K562 (cell line): ENCODE data around the gene AGPAT3. TPM values are rescaled to one million over a fixed set of nuclear protein-coding genes. Genes with fewer than 3 reads are reported as not detected.

Experiments used
- ATAC-seq: fragments of 200-7000 bp; cut with Tn5 transposase; 3 replicates; pipeline ENCODE4 v1.9.1; 2020; ENCODE audit warnings: moderate library complexity
- BruUV-seq: library from RNA; stranded (reverse); fragments of 400-500 nt; replicated peaks from 2 replicates; lab custom pipeline; 2021; lab: Mats Ljungman, UMichigan
- CTCF ChIA-PET: fragments of 300-600 bp; formaldehyde crosslinking; extraction: SDS; loops from one replicate; lab custom pipeline; 2021; ENCODE audit warnings: low intra/inter-chr PET ratio; lab: Yijun Ruan, JAX
- POLR2A ChIA-PET: fragments of 300-600, 350-650 bp; sonication (Branson Sonifier 250); formaldehyde crosslinking; extraction: SDS; loops from one replicate; lab custom pipeline; 2021; ENCODE audit warnings: antibody characterized with exemption, inconsistent platforms; lab: Yijun Ruan, JAX
- DNase-seq, 4 experiments: peaks; one replicate each; pipeline versions ENCODE4 v3.0.0 to v3.0.0-alpha.2; 2011 to 2018; ENCODE audit warnings: low spot score in 3 of 4, mixed read lengths in 3 of 4; ENCODE audit errors: extremely low read depth in 1 of 4
- FAIRE-seq: peaks from 2 replicates; lab custom pipeline; 2011; peaks lifted over from hg19 to GRCh38; lab: Jason Lieb, UNC
- H2AFZ ChIP-seq: 2 replicates; pipeline ENCODE4 v1.6.0; 2011; ENCODE audit warnings: low read depth, low read length, control low read depth, inconsistent platforms
- H3K27ac ChIP-seq: fragments of 200-600 bp; 3 replicates; pipeline ENCODE4 v1.8.0; 2011; ENCODE audit warnings: low read depth, mild to moderate bottlenecking, control low read depth, inconsistent platforms, low read length, moderate library complexity, mixed read lengths; ENCODE audit errors: extremely low read depth
- H3K27me3 ChIP-seq, 2 experiments: fragments of 300-600 bp in 1 of 2; 2 replicates in 1 of 2; 3 replicates in 1 of 2; pipeline versions ENCODE4 v1.6.0 to v1.8.0; 2011; ENCODE audit warnings: inconsistent platforms in 2 of 2, low read length in 2 of 2, mild to moderate bottlenecking in 1 of 2, mixed read lengths in 1 of 2, moderate library complexity in 1 of 2; ENCODE audit not compliant: control insufficient read depth in 2 of 2, insufficient read depth in 2 of 2
- H3K36me3 ChIP-seq: fragments of 300-600 bp; 3 replicates; pipeline ENCODE4 v1.8.0; 2011; ENCODE audit warnings: mild to moderate bottlenecking, low read length, inconsistent platforms; ENCODE audit not compliant: control insufficient read depth, insufficient read depth
- H3K4me1 ChIP-seq, 2 experiments: fragments of 200-600 bp in 1 of 2; replicated peaks in 1 of 2; 2 replicates in 1 of 2; 3 replicates in 1 of 2; pipeline versions ENCODE4 v1.5.1 to v1.8.0; 2011; ENCODE audit warnings: inconsistent platforms in 2 of 2, low read length in 2 of 2, mild to moderate bottlenecking in 1 of 2, mixed read lengths in 1 of 2, moderate library complexity in 1 of 2; ENCODE audit not compliant: control insufficient read depth in 2 of 2, insufficient read depth in 2 of 2
- H3K4me2 ChIP-seq: 2 replicates; pipeline ENCODE4 v1.6.1; 2011; ENCODE audit warnings: low read length, control low read depth, inconsistent platforms, mixed read lengths; ENCODE audit not compliant: insufficient read depth
- H3K4me3 ChIP-seq: fragments of 200-600 bp; sonication (generic), shearing (Covaris generic); 2 replicates; pipeline ENCODE4 v1.5.1; 2016; ENCODE audit warnings: control low read depth, inconsistent platforms
- H3K79me2 ChIP-seq: fragments of 200-600 bp; 3 replicates; pipeline ENCODE4 v1.8.0; 2011; ENCODE audit warnings: low read length, inconsistent platforms; ENCODE audit not compliant: control insufficient read depth, insufficient read depth
- H3K9ac ChIP-seq, 2 experiments: 2 replicates each; pipeline versions ENCODE4 v1.6.0 to v1.6.1; 2011; ENCODE audit warnings: low read depth in 2 of 2, low read length in 2 of 2, control low read depth in 1 of 2, inconsistent platforms in 1 of 2, mild to moderate bottlenecking in 1 of 2, mixed read lengths in 1 of 2; ENCODE audit not compliant: insufficient read depth in 1 of 2
- H3K9me1 ChIP-seq: one replicate; pipeline ENCODE4 v1.6.0; 2011; ENCODE audit warnings: inconsistent platforms, mild to moderate bottlenecking, low read length, moderate library complexity; ENCODE audit not compliant: control insufficient read depth, insufficient read depth
- H3K9me3 ChIP-seq: replicated peaks from 2 replicates; pipeline ENCODE4 v1.5.1; 2011; ENCODE audit warnings: low read depth, low read length, inconsistent platforms; ENCODE audit not compliant: control insufficient read depth, insufficient read depth
- H4K20me1 ChIP-seq: replicated peaks from 2 replicates; pipeline ENCODE4 v1.6.1; 2011; ENCODE audit warnings: low read length, inconsistent platforms, mixed read lengths; ENCODE audit not compliant: control insufficient read depth, insufficient read depth
- ZNF124 ChIP-seq: sonication (generic); formaldehyde crosslinking; IDR thresholded peaks from 2 replicates; pipeline ENCODE4 v1.8.1; 2022; ENCODE audit warnings: missing genetic modification reagents
- WGBS: fragments of 100-300 bp; shearing (Covaris generic); methylation state at CpG from one replicate; pipeline ENCODE4 v1.1.6; 2016; ENCODE audit warnings: low coverage, mixed read lengths; ENCODE audit not compliant: insufficient coverage; ENCODE audit errors: missing lambda C conversion rate; 5-methylcytosine and 5-hydroxymethylcytosine counted together
- in situ Hi-C: fragments of 300-500 bp; cut with MboI; formaldehyde crosslinking; loops from 4 replicates; pipeline ENCODE4 v1.15.0; 2018; ENCODE audit warnings: inconsistent platforms, mixed read lengths
- intact Hi-C: fragments of 100-400 bp; cut with micrococcal nuclease; formaldehyde crosslinking; loops from 2 replicates; pipeline ENCODE4 v1.14.2; 2022
- polyA plus RNA-seq, 8 experiments: library from polyadenylated mRNA; depleted of rRNA in 4 of 8; stranded (reverse) in 5 of 8; unstranded in 3 of 8; fragments of >200 nt; fragmentation: Nextera tagmentation in 2 of 8; fragmentation: Illumina TruSeq in 1 of 8; extraction: Ambion mirVana in 2 of 8; extraction: Trizol in 1 of 8; gene quantifications; 2 replicates each; pipeline versions ENCODE4 v1.2.1 to v1.2.3, GENCODE V29; 2011 to 2014; ENCODE audit warnings: inconsistent platforms in 1 of 8, missing spikeins in 1 of 8
- total RNA-seq, 7 experiments: library from RNA; depleted of rRNA in 6 of 7; stranded (reverse); fragments of >200 nt in 6 of 7; fragmentation: Illumina TruSeq in 2 of 7; extraction: Trizol in 2 of 7; gene quantifications; 2 replicates each; pipeline versions ENCODE4 v1.2.1 to v1.2.3, GENCODE V29; 2011 to 2021; ENCODE audit warnings: low replicate concordance in 1 of 7
- TF ChIP-seq, protein P1 (sequence below): IDR thresholded peaks from 2 replicates; pipeline ENCODE4 v1.6.1; 2011; ENCODE audit warnings: borderline replicate concordance, low read depth, mild to moderate bottlenecking, moderate library complexity, low read length; ENCODE audit not compliant: insufficient read depth, poor library complexity, severe bottlenecking
- TF ChIP-seq, protein P2 (sequence below): fragments of 450-650 bp; IDR thresholded peaks from one replicate; pipeline ENCODE4 v1.6.1; 2018; ENCODE audit warnings: mild to moderate bottlenecking, moderate library complexity; ENCODE audit not compliant: partially characterized antibody
- TF ChIP-seq, protein P3 (sequence below): sonication (generic); formaldehyde crosslinking; IDR thresholded peaks from 2 replicates; pipeline ENCODE4 v1.8.0; 2023; ENCODE audit warnings: mild to moderate bottlenecking, missing genetic modification reagents

AGPAT3 gene
- total and polyA plus RNA-seq, 9 of the 15 experiments (the other 6 are each of a cell fraction or from before 2014, with no cell fraction given): 1.5 to 88.4 (median 35.7) TPM

DNA sequence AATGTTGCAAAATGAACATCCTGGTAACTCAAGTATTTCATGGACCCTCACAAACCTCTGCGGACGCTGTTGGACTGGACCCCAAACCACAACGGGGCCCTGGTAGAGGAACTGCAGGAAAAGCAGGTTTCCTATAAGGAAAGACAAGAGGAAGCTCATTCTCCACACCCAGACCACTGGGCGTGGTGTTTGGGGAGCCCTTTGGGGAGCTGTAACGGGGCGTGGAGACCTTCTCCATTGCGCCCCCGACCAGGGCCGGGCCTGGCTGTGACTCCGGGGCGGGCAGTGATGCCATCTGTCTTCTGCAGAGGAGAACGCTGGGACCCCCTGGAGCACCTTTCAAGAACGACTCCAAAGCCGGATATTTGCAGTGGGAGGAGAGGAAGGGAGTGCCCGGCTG is 30.0 kb upstream of the AGPAT3 start:
- H4K20me1 ChIP-seq: no peaks in the 10 kb centered on the region
- POLR2A ChIA-PET: interaction anchor here (0.8 to 2.1 kb wide), 4 partner anchors 9 to 138 kb away, joined by 3 to 7 read pairs (median 4); no protein-coding TSS in a partner anchor
- ATAC-seq: no peak
- intact Hi-C loops: no loop called here
- TF ChIP-seq ZNF124 (CRISPR knock-in tag): no peak
- TF ChIP-seq, protein P1, sequence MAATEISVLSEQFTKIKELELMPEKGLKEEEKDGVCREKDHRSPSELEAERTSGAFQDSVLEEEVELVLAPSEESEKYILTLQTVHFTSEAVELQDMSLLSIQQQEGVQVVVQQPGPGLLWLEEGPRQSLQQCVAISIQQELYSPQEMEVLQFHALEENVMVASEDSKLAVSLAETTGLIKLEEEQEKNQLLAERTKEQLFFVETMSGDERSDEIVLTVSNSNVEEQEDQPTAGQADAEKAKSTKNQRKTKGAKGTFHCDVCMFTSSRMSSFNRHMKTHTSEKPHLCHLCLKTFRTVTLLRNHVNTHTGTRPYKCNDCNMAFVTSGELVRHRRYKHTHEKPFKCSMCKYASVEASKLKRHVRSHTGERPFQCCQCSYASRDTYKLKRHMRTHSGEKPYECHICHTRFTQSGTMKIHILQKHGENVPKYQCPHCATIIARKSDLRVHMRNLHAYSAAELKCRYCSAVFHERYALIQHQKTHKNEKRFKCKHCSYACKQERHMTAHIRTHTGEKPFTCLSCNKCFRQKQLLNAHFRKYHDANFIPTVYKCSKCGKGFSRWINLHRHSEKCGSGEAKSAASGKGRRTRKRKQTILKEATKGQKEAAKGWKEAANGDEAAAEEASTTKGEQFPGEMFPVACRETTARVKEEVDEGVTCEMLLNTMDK: no peak
- CTCF ChIA-PET: no interaction called here
- H3K27ac ChIP-seq: no peak overlapping the region
- H3K9me3 ChIP-seq: no peaks in the 10 kb centered on the region
- peak in 1 of 4 experiments; percentile 6 for DNase-seq
- no peak overlapping the region for H2AFZ ChIP-seq
- no peak overlapping the region for H3K4me2 ChIP-seq
- H3K9me1 ChIP-seq: no peaks in the 10 kb centered on the region
- in situ Hi-C loops: no loop called here
- no peaks in the 10 kb centered on the region for H3K79me2 ChIP-seq
- H3K36me3 ChIP-seq: no peaks in the 10 kb centered on the region
- H3K9ac ChIP-seq: no peak overlapping the region
- FAIRE-seq: no peak
- no TSS peak for BruUV-seq
- 34% methylated on average over 15 of the region's 15 CpGs for WGBS
- peaks cover 4 to 41% of the 10 kb centered on the region in 2 experiments; a peak in 3 of 5 replicates for H3K4me1 ChIP-seq
- no peaks in the 10 kb centered on the region for H3K27me3 ChIP-seq
- H3K4me3 ChIP-seq: no peak overlapping the region

DNA sequence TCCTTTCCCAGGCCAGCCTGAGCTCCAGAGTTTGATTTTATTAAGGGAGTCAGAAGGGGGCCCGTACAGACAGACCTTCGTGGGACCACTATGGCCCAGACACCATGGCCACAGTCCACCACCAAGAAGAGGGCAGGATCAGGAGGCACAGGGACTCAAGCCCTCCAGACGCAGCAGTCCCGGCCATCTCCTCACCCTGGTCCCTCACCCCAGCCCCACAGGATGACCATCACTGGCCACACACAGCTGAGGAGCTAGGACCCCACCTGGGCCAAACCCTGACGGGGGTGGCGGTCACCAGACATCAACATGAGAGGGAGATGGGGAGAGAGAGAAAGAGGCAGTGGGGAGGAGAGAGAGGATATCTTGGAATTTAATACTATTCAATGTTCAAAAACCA is 29.2 kb upstream of the AGPAT3 start:
- H3K9me3 ChIP-seq: no peaks in the 10 kb centered on the region
- H3K9ac ChIP-seq: no peak overlapping the region
- H3K27ac ChIP-seq: no peak overlapping the region
- no TSS peak for BruUV-seq
- no peak for DNase-seq
- H3K4me2 ChIP-seq: no peak overlapping the region
- H3K27me3 ChIP-seq: no peaks in the 10 kb centered on the region
- H3K36me3 ChIP-seq: no peaks in the 10 kb centered on the region
- intact Hi-C loops (no loop called here), in situ Hi-C loops (no loop called here)
- 27% methylated on average over 5 of the region's 6 CpGs for WGBS
- no peak for FAIRE-seq
- no peak overlapping the region for H2AFZ ChIP-seq
- no peaks in the 10 kb centered on the region for H4K20me1 ChIP-seq
- ChIA-PET POLR2A (interaction anchor here (0.6 to 2.1 kb wide), 4 partner anchors 12 to 46 kb away, joined by 3 to 9 read pairs (median 3); no protein-coding TSS in a partner anchor), CTCF (no interaction called here)
- peaks cover 4 to 36% of the 10 kb centered on the region in 2 experiments; a peak in 3 of 5 replicates for H3K4me1 ChIP-seq
- H3K4me3 ChIP-seq: no peak overlapping the region
- ATAC-seq: no peak; the same call in 2 of the 3 replicates
- H3K9me1 ChIP-seq: no peaks in the 10 kb centered on the region
- H3K79me2 ChIP-seq: no peaks in the 10 kb centered on the region
- TF ChIP-seq, protein P2, sequence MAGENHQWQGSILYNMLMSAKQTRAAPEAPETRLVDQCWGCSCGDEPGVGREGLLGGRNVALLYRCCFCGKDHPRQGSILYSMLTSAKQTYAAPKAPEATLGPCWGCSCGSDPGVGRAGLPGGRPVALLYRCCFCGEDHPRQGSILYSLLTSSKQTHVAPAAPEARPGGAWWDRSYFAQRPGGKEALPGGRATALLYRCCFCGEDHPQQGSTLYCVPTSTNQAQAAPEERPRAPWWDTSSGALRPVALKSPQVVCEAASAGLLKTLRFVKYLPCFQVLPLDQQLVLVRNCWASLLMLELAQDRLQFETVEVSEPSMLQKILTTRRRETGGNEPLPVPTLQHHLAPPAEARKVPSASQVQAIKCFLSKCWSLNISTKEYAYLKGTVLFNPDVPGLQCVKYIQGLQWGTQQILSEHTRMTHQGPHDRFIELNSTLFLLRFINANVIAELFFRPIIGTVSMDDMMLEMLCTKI: no peak
- TF ChIP-seq, protein P3, sequence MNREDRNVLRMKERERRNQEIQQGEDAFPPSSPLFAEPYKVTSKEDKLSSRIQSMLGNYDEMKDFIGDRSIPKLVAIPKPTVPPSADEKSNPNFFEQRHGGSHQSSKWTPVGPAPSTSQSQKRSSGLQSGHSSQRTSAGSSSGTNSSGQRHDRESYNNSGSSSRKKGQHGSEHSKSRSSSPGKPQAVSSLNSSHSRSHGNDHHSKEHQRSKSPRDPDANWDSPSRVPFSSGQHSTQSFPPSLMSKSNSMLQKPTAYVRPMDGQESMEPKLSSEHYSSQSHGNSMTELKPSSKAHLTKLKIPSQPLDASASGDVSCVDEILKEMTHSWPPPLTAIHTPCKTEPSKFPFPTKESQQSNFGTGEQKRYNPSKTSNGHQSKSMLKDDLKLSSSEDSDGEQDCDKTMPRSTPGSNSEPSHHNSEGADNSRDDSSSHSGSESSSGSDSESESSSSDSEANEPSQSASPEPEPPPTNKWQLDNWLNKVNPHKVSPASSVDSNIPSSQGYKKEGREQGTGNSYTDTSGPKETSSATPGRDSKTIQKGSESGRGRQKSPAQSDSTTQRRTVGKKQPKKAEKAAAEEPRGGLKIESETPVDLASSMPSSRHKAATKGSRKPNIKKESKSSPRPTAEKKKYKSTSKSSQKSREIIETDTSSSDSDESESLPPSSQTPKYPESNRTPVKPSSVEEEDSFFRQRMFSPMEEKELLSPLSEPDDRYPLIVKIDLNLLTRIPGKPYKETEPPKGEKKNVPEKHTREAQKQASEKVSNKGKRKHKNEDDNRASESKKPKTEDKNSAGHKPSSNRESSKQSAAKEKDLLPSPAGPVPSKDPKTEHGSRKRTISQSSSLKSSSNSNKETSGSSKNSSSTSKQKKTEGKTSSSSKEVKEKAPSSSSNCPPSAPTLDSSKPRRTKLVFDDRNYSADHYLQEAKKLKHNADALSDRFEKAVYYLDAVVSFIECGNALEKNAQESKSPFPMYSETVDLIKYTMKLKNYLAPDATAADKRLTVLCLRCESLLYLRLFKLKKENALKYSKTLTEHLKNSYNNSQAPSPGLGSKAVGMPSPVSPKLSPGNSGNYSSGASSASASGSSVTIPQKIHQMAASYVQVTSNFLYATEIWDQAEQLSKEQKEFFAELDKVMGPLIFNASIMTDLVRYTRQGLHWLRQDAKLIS (CRISPR knock-in tag): no peak
